GM20000 (cell line): ENCODE measurements around the gene C16orf92.

Source experiments
- DNase-seq: peaks from one replicate; pipeline ENCODE4 v3.0.0; 2012; ENCODE audit warnings: low spot score
- CTCF ChIP-seq: IDR thresholded peaks from 2 replicates; pipeline ENCODE4 v1.5.1; 2012; ENCODE audit warnings: mild to moderate bottlenecking, control low read depth; ENCODE audit errors: extremely low read depth, missing control alignments

Gene C16orf92

GRCh38 chr16:30022887-30023286, at the start of gene C16orf92:
Gene C16orf92, plus strand, starts transcription at chr16:30023198. Its CDS starts 143 bp downstream, at chr16:30023341.
- no peak for DNase-seq
- TF ChIP-seq CTCF: no peak

GRCh38 chr16:29973384-29974246, 49.4 kb upstream of the C16orf92 start, which contains the start of gene TAOK2:
Gene TAOK2, plus strand, starts transcription at chr16:29973868. Its CDS starts 3,905 bp downstream, at chr16:29977773.
- no peak for TF ChIP-seq CTCF
- peak; percentile 99 for DNase-seq

GRCh38 chr16:29974291-29975133, 48.5 kb upstream of the C16orf92 start:
- TF ChIP-seq CTCF: no peak
- peak; percentile 54 for DNase-seq

GRCh38 chr16:29975134-29975538, 47.9 kb upstream of the C16orf92 start:
- no peak for TF ChIP-seq CTCF
- no peak for DNase-seq

- DNase-seq: peak; percentile 19
- TF ChIP-seq CTCF: no peak
These were observed 47.0 kb upstream of the C16orf92 start for GRCh38 chr16:29975811-29976511.

GRCh38 chr16:29977063-29977825, 45.8 kb upstream of the C16orf92 start:
- TF ChIP-seq CTCF: no peak
- DNase-seq: no peak
